ENCODE measurements around the gene GABARAP.
A peak's percentile ranks its signal among the peaks of the same experiment; 100 is the strongest.
"Not testable (repeated sequence)": the region's sequence is repeated elsewhere in the genome, so short reads cannot be mapped to it uniquely, and the experiment has no call there.

The GABARAP gene

GRCh38 chr17:7260651-7261378, 18.6 kb upstream of the GABARAP start:
- no peak for DNase-seq

- no peak for DNase-seq
Observed at GRCh38 chr17:7260151-7260550, 17.9 kb upstream of the GABARAP start.

GRCh38 chr17:7259555-7259889, 17.3 kb upstream of the GABARAP start:
- no peak for DNase-seq

- no peak for DNase-seq
Observed at GRCh38 chr17:7258731-7259554, 16.7 kb upstream of the GABARAP start.

GRCh38 chr17:7256766-7257456, 14.7 kb upstream of the GABARAP start:
- DNase-seq: no peak

GRCh38 chr17:7254511-7254910, 12.3 kb upstream of the GABARAP start:
- DNase-seq: no peak

- DNase-seq: no peak
Observed at GRCh38 chr17:7253082-7253481, 10.8 kb upstream of the GABARAP start.

GRCh38 chr17:7252176-7253043, 10.2 kb upstream of the GABARAP start, which contains the start of gene ELP5:
Gene ELP5, plus strand, starts transcription at chr17:7252215. Its CDS starts 336 bp downstream, at chr17:7252551.
- peak; percentile 88 to 93 for DNase-seq

- DNase-seq: peak; percentile 97 to 98
Observed at GRCh38 chr17:7251661-7252175, 9.5 kb upstream of the GABARAP start, which contains the start of gene CTDNEP1. Gene CTDNEP1, minus strand, starts transcription at chr17:7251734. Its CDS starts 438 bp downstream, at chr17:7251296.

- DNase-seq: no peak
Observed at GRCh38 chr17:7250695-7251627, 8.7 kb upstream of the GABARAP start.

GRCh38 chr17:7249830-7250229, 7.6 kb upstream of the GABARAP start:
- no peak for DNase-seq

GRCh38 chr17:7249214-7249613, 7.0 kb upstream of the GABARAP start:
- DNase-seq: no peak

GRCh38 chr17:7248796-7249195, 6.5 kb upstream of the GABARAP start:
- DNase-seq: no peak

- DNase-seq: no peak
Observed at GRCh38 chr17:7246779-7247178, 4.5 kb upstream of the GABARAP start.

GRCh38 chr17:7243838-7244237, 1.6 kb upstream of the GABARAP start:
- not testable (repeated sequence) for DNase-seq

GRCh38 chr17:7243453-7243729, 1.1 kb upstream of the GABARAP start:
- no peak for DNase-seq

- DNase-seq: peak; percentile 91 to 97
Observed at GRCh38 chr17:7242717-7243452, 636 bp upstream of the GABARAP start.

GRCh38 chr17:7241090-7241733, 1.0 kb downstream of the GABARAP start:
- no peak for DNase-seq

- no peak for DNase-seq
Observed at GRCh38 chr17:7240375-7240774, 1.9 kb downstream of the GABARAP start.

All from NCI-H1930 (cell line).